Measurements from ENCODE around the gene KRT74.

GRCh38 chr12:52524898-52525591, 48.6 kb downstream of the KRT74 start:
- no peak for TF ChIP-seq CTCF (conservative IDR thresholded peaks at IDR 0.05)
- no peak for TF ChIP-seq ZFX (IDR thresholded peaks at IDR 0.05)

Data from C4-2B (cell line).